T-helper 2 cell (primary cell): ENCODE data around the gene BNIP1.
A peak's percentile ranks its signal among the peaks of the same experiment; 100 is the strongest.
"Not testable (repeated sequence)": the region's sequence is repeated elsewhere in the genome, so short reads cannot be mapped to it uniquely, and the experiment has no call there.

Experiments used
- DNase-seq, 5 experiments: peaks; one replicate each; pipeline versions ENCODE4 v3.0.0 to v3.0.0-alpha.2; 2012 to 2022
- total RNA-seq, 2 donors: gene quantifications; one replicate each; lab custom pipeline; 2026; lab: John Stamatoyannopoulos, UW

The BNIP1 gene
- total RNA-seq, result 20.6 to 22.6 reads per million in 2 donors

DNA sequence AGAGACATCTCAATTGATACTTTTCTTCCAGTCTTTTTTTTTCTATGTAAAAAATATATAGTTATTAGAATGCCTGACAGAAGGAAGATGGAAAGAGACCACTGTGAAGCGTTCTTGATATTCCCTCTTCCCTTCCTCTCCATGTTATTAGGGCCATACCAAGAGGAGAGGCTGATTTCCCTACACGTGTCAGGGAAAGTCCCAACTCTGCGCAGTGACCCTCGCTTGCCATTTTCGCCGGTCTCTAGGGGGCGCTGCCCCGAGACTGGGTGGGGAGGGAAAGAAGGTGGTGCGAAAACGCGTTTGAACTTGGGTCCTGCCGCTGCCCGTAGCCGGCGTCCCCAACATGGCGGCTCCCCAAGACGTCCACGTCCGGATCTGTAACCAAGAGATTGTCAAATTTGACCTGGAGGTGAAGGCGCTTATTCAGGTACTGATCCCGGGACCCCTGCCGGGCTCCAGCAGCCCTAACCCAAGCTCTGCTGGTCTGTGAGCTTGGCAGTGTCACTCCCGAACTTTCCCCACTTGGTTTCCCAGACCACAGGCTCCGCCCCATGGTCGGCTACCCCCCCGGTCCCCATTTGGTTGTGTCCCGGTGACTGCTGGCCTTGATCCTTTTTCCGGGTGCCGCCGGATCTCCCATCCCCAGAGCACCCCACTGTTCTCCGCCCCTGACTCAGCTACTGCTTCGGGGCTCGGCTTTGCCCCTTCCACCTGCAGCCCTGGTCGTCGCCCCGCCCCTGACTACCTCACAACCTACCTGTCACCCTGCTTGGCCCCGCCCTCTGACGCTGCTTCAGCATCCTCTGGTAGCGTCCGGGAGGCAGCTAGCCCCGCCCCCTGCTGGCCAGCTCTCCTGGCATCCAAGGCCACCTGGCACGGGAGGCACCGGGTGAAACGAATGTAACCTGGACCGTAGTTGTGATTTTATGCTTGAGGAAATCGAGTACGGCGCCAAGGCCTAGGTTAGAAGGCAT, at the start of gene BNIP1:
BNIP1 (plus strand) TSS at position 332 of the 977 bp plus-strand sequence; CDS start at position 347, 15 bp downstream.
- peak; percentile 92 to 97 (median 96) for DNase-seq

DNA sequence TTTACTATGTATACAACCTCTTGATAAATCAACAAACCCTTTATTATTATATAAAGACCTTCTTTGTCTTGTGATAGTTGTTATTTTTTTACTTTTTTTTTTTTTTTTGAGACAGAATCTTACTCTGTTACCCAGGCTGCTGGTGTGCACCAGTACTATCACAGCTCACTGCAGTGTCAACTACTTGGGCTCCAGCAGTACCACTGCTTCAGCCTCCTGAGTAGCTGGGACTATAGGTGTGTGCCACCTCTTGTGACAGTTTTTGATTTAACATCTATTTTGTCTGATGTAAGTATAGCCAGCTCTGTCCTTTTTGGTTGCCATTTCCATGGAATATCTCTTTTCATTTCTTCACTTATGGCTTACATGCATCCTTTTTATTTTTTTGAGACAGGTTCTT, 45.5 kb upstream of the BNIP1 start:
- no peak for DNase-seq

- peak in 1 of 5 experiments; percentile 57 for DNase-seq
Measured at GRCh38 chr5:173099461-173099860, 44.9 kb upstream of the BNIP1 start.

DNA sequence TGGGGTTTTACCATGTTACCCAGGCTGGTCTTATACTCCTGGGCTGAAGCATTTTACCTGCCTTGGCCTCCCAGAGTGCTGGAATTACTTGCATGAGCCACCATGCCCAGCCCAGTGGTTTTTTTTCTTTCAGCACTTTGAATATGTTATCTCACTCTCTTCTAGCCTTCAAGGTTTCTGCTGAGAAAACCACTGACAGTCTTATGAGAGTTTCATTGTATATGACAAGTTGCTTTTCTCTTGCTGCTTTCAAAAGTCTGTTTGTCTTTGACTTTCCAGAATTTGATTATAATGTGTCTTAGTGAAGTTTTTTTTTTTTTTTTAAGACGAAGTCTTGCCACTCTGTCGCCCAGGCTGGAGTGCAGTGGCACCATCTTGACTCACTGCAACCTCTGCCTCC, 43.1 kb upstream of the BNIP1 start:
- DNase-seq, result no peak

DNA sequence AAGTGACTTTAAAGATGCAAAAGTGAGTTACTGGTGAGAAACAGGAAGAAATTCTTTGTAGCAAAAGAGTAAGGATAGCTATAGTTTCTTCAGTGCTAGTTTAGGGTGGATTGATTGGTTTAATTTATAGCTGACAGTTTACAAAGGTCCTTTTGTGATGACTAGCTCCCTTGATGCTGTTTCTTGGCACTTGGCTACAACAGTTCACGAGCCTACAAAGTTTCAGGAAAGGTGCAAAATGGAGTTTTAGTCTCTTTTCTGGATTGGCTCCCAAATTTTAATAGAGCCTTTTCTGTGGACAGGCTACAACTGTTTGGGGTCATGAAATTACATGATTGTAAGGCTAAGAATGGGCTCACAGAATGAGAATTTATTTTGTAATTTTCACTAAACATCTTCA, 40.9 kb upstream of the BNIP1 start:
- no peak for DNase-seq

DNA sequence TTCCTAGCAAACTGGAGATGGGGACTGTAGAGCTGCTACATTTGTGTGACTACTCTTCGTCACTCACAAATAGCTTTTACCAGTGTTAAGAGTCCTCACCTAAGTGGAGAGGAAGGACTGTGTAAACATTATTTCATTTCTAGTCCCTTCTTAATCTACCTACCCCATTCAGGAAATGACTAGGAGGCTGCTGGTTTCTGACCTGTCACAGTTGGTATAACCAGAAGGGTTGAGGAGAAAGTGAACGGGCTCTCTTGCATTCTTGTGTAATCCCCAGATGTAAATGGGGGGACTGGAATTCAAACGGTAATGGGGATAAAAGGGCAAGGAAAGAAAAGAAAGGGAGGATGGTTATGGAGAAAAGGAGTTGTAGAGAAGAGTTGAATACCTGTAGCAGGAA, 35.4 kb upstream of the BNIP1 start:
- DNase-seq, result no peak

DNA sequence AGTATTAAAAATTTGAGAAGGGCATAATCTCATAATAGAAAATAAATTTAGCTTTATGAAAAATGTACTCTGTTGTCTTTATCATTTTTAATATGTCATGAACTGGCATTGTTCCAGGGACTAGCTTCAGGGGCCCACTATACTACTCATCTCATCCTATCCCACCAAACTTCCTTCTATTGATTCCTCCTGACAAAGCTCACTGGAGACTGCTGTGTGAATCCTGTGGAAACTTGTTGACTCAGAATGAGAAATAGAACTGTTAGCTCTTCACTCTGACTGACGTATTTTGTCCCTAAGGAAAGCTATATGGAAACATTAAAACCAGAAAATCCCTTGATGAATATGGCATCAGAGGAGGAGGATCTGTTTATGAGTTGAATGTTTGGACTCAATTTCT, 29.8 kb upstream of the BNIP1 start:
- DNase-seq, result no peak

GRCh38 chr5:173119719-173120118, 24.6 kb upstream of the BNIP1 start:
- DNase-seq, result no peak

DNA sequence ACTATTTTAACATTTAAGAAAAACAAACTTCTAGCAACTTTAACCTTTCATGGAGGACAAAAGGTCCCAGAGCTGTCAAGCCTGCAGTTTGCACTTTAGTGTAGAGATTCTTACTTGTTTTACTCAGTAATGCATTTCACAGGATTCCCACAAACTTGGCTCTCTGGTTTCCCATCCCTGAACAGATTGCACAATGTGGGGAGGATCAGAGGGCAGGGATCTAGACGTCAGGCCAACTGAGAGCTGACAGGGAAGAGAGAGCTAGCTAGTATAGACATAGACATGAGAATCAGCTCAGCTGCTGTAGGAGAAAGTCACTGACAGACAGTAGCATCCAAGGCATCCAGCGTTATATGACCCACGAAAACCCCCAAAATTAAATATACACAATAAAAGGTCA, 20.9 kb upstream of the BNIP1 start:
- no peak for DNase-seq

- not testable (repeated sequence) for DNase-seq
Measured at GRCh38 chr5:173132166-173132565, 12.2 kb upstream of the BNIP1 start.

- DNase-seq, result no peak
Measured at GRCh38 chr5:173138707-173139106, 5.6 kb upstream of the BNIP1 start.

- DNase-seq, result no peak
Measured at GRCh38 chr5:173139631-173140030, 4.7 kb upstream of the BNIP1 start.

DNA sequence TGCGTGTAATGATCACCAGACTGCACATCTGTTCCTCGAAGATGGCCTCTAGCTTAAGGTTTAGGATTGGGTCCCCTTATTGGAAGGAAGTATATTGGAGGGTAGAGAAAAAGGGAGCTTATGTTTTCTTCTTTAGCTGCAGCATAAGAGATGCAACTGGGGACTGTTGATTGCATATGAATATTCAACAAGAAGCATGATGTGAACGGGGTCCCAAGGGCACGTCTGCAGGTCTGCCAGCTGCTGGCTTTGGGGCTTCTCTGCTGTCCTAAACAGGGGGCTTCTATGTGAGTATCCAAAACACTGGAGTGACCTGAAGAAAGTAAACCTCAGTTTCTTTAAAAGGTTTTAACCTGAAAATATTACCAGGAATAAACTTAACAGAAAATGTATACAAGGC, 3.6 kb upstream of the BNIP1 start:
- no peak for DNase-seq

- DNase-seq, result no peak
Measured at GRCh38 chr5:173143567-173143966, 764 bp upstream of the BNIP1 start.

- DNase-seq, result no peak
Measured at GRCh38 chr5:173148354-173148753, 4.0 kb downstream of the BNIP1 start.

DNA sequence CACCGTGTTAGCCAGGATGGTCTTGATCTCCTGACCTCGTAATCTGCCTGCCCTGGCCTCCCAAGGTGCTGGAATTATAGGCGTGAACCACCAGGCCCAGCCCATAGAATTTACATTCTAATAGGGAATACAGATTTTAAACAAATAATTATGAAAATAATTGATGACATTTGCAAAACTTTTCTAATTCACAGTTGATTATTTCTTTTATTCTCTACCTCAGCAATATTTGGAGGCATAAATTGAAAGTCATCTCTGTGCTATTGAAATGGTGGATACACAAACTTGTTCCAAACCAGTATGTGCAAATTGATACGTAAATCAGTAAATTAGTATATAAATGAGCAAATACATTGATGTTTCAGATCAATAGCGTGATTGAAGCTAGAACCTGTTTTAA, 8.2 kb downstream of the BNIP1 start:
- DNase-seq, result no peak

DNA sequence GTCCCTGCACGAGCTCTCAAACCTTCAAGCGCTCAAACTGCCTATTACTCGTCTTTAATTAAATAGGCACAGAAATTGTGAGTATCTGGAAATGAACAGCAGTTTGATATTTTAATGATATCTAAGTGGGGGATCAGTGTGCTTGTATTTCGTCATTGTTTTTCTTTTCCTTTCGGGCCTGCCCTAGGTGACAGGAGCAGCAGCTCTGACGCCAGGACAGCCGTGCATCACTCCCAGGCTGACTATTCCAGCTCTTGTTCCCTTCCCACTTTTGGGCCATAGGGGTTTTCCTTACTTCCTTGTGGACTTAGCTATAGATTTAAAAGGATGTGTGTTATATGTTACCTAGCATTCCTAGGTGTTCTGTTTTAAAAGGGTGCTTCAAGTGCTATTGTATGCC, 9.5 kb downstream of the BNIP1 start:
- DNase-seq, result no peak

DNA sequence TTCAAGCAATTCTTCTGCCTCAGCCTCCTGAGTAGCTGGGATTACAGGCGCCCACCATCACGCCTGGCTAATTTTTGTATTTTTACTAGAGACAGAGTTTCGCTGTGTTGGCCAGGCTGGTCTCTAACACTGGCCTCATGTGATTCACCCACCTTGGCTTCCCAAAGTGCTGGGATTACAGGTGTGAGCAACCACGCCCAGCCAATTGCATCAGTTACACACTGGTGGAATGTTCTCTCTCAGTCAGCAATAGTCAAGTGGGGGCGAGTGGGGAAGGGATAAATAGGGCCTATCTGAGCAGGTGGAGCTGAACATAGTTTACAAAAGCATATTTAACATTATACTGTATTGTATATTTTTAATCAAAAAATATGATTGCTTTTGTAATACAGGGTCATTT, 10.3 kb downstream of the BNIP1 start:
- DNase-seq, result not testable (repeated sequence)

DNA sequence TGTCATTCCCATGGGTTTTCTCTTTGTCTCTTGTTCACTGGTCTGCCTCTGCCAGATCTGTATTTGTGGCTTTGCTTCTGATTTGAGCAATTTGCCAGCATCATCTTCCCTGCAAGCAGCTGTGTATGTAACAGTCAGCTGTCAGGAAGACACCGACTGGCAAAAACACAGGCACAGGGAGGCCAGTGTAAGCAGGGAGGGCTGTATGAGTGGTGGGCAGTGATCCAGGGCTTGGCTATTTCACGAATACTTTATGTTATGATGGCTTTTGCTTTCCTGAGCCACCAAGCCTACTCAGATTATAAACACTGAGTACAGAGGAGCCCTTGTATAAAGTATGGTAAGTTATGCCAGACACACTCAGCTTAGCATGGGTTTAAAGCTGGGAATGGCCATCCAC, 11.6 kb downstream of the BNIP1 start:
- no peak for DNase-seq

DNA sequence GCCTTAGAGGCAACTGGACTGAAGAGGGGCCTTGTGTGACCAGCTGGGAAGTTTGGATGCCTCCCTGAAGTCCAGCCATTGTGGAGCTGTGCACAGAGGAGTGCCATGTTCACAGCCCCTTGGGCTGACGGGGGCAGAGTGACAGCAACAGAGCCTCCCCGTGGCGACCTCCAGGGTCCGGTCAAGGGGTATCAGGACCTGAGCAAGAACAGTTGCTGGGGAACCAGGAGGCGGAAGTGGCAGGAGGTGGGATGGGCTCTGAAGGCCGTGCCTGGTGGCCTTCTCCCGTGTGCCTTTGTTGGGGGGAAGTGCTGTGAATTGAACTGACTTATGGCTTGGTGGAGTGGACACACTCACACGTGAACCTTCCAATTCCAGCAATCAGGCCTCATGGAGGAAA, 14.0 kb downstream of the BNIP1 start:
- DNase-seq, result no peak

- DNase-seq, result no peak
Measured at GRCh38 chr5:173159256-173159655, 14.9 kb downstream of the BNIP1 start.

GRCh38 chr5:173161148-173161547, 16.8 kb downstream of the BNIP1 start:
- DNase-seq, result no peak

GRCh38 chr5:173163219-173163618, 18.9 kb downstream of the BNIP1 start:
- DNase-seq, result no peak

DNA sequence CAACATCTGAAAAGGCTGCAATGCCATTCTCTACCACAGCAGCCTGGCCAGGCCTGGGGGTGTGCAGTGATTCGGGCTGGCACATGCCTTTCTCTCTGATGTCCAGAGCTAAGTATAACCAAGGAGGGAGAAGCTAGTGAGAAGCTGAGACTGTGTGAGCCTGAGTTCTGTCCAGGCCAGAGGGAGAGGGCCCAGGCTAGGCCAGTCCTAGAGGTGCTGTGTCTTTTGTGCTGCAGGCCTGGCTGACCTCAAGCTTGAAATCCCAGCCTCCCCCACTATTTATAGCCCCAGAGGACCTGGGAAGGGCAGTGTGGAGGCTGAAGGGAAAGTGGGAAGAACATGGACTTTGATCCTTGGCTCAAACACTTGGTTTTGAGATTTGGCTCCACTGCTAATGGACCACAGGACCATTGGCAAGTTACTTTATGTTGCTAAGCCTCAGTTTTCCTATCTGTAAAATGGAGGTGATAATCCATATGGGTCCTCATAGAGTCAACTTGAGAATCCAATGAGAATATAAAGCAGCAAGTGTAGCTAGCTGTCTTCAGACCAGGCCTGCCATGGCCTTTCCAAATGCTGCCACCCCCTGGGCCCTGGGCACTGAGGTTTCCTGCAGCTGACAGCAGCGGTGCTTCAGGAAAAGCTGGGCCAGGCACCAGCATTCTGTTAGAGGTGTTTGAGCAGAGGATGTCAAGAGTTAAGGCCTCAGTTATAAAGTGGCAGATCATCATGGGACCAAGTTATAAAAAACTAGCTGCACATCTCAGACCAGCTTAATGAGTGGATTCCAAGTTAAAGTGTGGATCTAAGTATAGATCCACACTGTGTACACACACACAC, 21.1 kb downstream of the BNIP1 start:
- no peak for DNase-seq
